Right renal cortex interstitium (tissue), 3 donors: ENCODE data around the gene ALK. TPM values are rescaled to one million over a fixed set of nuclear protein-coding genes. Genes with fewer than 3 reads are reported as not detected.

Experiments
- DNase-seq, 3 donors: peaks; one replicate each; pipeline ENCODE4 v3.0.0-alpha.2; 2013; ENCODE audit warnings: low read depth in 3 of 3, low spot score in 2 of 3
- polyA plus RNA-seq, 3 donors: library from polyadenylated mRNA; unstranded; fragments of 120-200 nt; gene quantifications; one replicate each; pipeline ENCODE4 v1.2.1, GENCODE V29; 2013; ENCODE audit not compliant: insufficient read length in 3 of 3

The ALK gene
- polyA plus RNA-seq, 3 donors = 0.29 to 0.31 (median 0.29) TPM

DNA sequence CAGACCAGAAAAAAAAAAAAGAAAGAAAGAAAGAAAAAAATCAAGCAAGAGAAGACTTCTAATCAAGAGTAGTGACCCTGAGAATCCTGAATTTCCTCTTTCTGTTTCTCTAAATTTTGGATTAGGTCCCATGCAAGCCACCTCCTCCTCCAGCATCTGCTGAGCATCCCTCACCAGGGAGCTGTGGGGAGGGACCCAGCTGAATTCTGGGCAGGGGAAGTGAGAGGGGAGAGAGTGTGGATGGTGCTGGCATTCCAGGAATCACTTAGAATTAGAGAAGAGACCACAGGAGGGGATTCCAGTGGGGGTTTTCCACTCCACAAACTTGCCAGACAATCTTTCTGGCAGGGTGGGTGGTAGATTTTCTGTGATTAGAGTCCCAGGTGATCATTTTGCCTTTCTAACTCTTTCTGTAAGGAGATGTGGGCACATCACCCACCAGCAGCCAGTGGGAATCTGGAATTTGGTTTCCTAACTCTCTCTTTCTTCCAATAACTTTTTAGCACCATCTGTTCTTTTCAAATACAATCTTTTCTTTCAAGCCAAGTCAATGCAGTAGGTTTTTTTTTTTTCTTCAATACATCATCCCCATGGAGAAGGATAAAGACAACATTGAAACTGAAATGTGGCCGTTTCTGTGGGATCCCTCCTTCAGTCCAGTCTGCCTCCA lies 526.9 kb downstream of the ALK start:
- no peak for DNase-seq

DNA sequence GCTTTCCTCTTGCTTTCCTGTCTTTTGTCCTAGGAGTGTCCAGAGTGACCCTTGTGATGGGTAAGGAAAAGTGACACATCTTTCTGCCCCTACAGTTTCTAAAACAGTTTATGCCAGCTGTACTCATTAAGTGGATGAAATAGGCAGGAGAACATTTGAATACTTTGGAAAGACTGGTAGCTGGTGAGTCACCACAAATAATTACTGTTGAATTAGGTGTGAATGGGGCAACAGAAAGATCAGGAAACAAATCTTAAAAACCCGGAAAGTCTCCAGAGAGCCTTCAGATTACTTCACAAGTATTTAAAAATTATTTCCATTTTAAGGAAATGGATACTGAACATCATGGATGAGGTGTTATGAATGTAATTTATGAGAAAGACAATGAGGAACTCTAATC lies 527.7 kb downstream of the ALK start:
- DNase-seq = no peak

DNA sequence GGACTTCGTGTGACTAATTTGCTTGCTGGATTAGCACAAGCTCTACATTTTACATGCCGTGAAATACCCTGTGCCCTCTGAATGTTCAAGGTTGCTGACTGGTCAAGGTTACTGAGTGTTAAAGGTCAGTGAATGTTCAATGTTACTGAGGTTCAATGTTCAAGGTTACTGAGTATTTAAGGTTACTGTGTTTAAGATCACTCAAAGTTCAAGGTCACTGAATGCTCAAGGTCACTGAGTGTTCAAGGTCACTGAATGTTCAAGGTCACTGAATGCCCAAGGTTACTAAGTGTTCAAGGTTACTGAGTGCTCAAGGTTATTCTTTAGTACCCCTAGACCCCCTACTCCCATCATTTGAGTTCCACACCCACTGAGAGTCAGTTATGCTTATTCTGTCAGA lies 528.6 kb downstream of the ALK start:
- DNase-seq = no peak

DNA sequence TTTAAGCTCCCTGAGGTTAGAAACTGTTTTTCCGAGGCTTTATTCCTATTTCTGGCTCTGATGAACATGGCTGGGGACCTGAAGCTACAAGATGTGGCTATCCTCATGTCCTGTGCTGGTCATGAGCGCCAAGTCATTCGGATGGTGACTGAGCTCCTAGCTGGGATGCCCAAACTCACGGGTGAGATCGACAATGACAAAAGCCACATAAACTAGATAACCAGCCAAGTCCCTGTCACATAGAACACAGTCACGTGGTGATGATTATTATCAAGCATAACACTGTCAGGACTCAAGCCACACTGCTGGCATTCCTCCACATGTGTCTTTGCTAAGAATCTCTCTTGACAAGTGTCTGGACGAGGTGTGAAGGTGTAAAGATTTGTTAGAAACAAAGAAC lies 531.2 kb downstream of the ALK start:
- DNase-seq = no peak

DNA sequence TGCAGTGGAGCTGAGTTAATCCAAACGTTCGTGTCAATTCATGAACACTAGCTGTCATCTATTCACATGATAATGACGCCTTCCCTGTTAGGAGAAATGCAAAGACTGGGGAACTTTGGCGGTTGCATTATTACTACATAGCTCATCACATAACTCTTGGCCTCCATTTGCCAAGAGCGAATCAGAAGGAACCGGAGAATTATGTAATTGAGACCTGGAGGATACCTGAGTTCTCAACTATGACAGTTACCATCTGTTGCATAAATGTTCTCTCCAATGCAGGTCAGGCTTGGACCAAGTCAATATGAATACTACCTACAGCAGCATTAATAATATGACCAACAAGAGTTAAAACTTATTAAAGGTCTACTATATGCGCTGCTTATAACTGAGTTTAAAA lies 531.7 kb downstream of the ALK start:
- DNase-seq = no peak

DNA sequence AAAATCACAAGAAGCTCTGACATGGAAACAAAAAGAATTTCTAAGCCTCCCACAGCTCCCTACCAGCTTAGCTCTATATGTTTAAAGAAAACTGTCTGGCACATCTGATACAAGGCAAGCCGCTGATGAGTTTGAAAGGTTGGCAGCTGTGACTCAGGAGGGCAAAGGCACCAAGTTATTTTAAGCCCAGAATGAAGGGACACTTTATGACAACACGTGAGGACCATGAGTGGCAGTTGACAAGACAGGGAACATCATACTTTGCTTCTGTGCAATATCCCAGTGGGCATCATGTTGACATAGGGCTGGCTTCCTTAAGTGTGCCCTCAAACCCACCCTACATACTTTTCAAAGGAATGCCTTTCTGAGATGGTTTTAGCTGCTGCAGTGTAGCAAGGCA lies 533.3 kb downstream of the ALK start:
- no peak for DNase-seq

DNA sequence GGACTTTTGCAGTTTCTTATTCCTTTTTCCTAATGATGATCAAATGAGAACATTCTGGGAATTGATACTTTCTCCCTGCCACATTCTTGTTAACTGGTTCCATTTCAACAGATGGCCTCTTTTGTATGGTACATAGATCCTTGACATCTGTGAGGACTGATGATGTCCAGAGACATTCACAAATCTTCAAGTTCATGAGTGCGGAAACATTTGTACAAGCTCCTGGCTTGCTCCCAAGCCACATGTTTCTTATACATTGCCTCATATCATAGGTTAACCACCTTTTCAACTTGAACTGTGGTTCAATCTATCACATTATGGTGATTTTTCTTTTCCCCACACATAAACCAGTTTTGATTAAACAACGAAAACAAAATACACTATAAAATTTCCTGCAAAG lies 538.9 kb downstream of the ALK start:
- no peak for DNase-seq

DNA sequence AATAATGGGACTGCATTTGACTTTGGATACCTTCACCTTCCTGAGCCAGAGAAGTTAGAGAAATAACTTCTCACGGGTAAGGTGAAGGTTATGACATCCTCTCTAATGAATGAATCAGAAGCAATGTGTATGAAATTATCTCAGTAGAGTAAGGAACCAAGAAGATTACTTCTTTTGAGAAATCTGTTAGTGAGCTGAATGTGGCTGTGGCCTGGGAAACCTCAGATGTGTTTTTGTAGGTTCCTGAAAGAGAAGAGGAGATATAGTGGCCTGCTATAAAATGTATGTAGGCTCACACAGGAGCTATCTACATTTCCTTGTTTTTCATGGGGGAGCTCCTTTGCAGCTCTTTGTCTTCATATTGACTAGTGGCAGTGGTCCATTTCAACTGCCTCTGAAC lies 543.6 kb downstream of the ALK start:
- DNase-seq = no peak

DNA sequence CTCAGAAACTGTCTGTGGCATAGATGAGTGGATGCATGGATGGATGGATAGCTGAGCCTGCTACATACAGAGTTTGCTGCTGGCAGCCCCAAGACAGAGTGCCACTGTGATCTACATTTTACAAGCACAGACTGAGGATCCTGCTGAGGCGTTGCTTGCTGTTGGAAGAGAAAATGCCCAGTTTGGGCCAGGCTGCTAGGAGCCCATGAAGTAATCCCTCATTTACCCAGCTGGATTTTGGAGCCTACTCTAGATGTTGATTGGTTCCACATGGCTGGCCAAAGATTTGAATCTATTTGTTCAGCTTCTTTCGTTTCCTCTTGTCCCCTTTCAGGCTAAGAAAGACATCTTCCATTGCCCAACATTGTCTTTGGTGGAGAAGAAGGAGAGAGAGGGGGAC lies 544.8 kb downstream of the ALK start:
- no peak for DNase-seq

DNA sequence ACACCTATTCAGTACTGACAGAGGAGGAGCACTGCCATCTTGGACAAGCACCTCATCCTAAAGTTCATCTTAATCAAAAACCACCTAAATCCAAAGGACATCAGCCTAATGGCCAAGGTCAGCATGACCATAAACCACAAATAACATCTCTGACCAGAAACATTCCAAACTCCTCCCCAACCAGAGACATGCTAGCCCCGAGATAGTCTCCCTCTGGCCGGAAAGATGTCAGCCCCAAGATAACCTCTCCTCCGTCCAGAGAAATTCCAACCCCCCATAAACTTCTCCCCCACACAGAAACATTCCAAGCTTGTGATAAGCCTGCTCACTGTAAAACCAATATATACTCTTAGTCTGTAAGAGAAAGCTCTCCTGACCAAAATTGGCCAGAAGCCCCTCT lies 545.5 kb downstream of the ALK start:
- no peak for DNase-seq

DNA sequence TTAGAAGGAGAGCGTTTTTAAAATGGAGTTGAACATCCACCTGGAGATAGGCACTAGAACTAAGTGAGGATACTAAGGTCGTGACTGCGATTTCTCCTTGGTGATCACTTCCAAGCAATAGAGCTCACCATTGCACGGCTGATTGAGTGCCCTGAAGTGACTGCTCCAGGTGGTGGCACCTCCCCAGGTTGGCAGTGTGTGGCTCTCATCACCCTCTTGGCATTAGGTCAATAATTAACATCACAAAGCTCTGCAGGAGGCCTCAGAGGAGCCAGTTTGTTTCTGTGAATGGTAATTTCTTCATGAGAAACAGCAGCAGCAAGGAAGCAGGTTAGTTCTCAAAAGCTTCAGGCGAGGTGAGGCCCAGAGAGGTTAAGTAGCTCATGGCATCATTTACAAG lies 546.6 kb downstream of the ALK start:
- no peak for DNase-seq

DNA sequence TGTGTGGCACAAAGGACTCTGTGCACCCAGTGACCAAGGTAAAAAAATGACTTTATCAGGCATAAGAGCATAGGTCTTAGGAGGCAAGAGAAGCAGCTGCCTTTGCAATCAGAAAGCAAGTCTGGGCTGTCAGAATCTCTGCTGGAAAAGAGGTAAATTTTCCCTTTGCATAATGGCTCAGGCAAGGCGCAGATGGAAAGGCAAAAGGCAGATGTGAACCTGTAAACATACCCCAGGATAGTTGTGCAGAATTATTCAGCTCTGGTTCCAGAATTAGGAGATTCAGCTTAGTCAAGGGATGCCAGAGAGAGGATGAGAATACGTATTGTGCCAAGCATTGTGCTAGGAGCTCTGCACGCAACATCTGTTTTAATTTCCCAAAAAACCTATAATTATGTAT lies 547.5 kb downstream of the ALK start:
- DNase-seq = no peak

DNA sequence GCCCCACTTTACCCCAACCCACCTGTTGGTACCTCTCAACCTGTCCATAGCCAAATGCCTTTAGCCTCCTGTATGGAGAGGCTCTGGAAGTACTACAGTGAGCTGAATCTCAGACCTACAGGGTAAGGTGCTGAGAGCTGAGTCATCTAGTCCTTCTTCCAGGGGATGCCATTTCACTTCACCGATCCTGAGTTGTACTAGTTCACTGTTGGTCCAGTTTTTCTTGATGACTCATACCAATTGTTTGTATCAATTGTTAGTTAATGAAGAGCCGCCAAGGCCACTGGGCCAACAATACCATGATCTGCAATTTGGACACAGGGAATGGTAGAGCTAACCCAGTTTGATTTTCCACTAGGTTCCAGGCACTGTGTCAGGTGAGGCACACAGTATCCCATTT lies 549.2 kb downstream of the ALK start:
- no peak for DNase-seq

DNA sequence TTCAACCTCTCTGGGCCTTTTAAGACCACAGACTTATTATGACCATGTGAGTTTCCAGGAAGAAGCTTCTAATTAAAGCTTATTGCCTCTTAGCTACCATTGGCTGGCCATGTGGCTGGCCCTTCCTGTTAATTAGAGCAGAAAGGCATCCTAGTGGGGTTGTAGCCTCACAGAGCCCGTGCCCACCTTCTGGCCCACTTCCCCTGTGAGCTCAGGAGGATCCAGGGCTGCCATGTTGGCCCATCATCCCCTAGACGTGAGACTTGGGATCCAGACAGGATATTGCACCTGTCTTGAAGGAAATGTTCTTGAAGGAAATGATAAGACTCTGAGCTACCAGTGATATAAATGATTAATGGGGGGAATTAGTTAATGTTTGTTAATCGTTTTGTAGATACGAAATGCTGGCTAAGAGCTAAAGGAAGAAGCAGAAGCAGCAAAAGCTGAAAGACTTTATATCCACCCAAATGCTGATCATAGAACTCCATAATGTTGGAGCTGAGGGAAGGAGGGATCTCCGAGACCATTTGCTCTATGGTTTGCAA lies 550.7 kb downstream of the ALK start:
- DNase-seq = no peak

DNA sequence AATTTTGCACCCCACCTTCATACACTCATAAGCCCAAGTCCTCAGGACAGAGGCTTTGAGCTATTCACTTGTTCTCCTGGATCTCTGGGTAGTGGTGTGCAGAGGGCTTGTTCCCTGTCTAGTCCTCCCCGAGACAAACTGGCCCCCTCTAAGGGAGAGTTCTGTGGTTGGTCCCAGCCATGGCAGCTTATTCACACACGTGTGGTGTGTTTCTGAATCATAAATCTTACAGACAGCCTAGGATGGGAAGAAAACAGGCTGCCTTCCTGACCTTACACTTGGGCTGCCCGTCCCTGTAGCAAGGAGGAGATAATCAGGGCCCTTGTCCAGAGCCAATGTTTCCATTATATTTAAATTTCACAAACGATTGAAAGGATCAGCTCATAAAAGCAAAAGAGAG lies 551.2 kb downstream of the ALK start:
- no peak for DNase-seq

DNA sequence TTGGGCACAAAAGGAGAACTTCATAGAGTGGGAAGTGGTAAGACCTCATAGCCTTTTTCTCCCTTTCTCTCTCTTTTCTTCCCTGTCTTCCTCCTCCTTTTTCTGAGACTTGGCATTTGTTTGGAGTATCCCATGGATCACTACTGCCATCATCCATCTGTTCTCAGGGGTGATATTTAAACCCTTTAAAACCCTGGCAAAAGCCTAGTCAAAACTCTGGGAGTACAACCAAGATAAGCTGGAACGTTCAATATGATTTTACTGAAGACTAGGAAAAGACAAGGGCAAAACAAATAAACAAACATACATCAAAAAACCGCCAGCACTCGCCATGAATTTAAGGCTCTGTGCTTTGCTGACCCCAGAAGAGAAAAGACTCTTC lies 552.7 kb downstream of the ALK start:
- no peak for DNase-seq

DNA sequence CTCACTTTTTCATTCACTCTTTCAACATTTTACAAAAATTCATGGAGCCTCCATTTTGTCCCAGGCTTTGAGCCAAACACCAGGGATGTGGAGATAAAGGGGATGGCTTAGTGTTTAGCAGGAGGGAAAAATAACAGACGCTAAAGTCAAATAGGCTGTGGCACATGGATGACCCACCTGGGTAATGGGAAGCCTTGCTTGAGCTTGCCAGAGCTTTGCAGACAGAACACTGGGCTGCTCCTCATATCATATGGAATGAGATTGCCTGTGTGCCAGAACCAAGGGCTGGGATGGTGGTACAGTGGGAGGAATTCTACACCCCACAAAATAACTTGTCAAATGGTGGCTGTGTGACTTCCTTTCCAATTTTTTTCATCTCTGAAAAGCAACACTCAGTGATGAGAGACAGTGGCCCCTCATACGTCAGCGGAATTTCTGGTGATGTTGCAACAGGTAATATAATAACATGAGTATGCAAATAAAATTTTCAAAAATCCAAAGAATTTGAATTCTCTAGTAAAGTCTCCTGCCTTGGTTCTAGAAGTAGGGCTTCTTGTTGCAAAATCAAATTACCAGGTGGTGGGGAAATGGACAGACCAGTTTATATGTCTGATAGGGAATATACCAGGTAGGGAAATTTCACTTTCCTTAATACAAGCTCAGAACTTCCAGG lies 553.3 kb downstream of the ALK start:
- DNase-seq = no peak

DNA sequence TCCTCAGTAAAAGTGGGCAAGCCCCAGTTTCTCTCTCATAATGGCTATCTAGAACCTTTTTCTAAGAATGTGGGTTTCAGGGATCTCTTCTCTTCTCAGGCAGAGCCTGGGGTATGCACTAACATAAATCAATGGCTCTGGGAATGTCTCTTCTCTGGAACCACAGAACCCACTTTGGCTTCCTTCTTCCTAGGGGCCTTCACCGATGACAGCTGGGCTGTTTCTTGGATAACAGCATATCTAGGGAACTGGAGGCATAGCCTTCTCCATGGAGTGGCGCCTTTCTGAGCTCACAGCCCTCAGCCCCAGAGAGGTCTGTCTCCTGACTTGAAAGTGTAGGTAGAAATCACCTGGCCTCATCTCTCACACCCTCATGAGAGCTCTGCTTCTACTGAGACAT lies 558.3 kb downstream of the ALK start:
- no peak for DNase-seq

DNA sequence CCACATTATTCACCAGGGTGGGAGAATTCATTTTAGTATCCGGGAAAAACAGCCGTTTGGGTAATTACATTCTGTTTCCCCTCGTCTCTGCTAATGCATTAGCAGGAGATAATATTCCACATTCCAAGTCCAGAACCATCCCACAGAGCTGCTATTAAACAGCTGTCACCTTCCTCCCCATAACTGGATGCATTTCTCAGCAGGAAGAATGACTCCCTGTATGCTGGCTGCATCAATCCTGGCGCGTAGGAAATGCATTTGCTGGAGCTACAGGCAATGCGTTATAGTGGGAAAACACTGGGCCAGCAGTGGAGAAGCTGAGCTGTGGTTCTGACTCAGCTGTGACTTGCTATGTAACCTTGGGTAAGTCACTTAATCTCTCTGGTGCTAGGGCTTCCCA lies 560.2 kb downstream of the ALK start:
- no peak for DNase-seq

DNA sequence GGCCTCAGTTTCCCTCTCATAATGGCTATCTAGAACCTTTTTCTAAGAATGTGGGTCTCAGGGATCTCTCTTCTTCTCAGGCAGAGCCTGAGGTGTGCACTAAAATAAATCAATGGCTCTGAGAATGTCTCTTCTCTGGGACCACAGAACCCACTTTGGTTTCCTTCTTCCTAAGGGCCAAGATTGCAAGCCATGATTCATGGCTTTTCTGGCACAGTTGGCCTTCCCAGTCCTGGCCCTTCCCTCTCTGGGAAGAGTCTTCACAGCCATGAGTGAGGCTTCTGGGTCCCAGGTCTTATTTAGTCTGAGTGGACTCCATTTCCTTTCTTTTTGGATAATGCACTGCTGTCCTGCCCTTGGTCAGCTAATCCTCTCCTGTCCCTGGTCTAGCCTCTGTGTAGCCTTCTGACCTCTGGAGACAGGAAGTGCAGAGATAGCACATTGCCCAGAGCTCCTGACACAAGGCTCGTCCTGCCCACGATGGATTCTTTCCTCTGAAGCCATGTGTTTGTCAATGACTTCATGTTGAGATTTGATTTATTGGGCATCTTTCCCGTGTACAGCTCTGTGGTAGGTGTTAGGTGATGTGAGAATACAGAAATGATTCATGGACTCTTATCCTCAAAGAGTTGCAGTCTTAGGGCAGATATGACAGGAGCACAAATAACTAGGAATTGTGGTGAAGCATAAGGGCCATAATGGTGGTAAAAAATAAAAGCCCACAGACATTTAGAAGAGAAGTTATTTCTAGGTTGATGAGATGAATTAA lies 561.2 kb downstream of the ALK start:
- DNase-seq = no peak

DNA sequence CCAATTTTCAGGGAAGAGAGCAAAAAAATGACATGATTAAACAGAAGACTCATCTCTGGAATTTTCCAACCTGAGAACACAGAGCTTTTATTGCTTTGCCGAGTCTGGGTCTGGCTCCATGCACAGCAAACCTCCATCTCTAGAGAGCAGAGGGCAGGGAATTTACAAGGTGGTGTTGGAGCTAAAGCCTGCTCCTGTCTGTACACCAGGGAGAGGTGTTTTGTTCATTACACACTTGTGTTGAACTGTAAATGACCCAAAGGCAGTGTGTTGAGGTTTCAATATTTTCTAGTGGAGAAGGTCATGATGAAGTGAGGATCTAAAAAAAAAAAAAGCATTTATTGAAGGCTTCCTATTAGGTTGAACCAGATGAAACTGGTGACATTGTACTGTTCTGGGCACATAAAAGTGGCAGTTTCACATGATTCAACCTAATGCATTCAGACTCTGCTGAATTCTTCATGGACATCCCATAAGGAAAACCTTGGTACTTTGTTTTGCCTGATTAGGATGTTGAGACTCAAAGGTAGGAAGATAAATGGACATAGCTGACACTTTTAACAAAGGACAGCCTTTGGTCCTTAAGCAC lies 567.9 kb downstream of the ALK start:
- no peak for DNase-seq
